HepG2 (cell line): ENCODE measurements around the gene NPTXR. TPM values are rescaled to one million over a fixed set of nuclear protein-coding genes. Genes with fewer than 3 reads are reported as not detected.

Experiments
- ATAC-seq: fragments of 200-7000 bp; cut with Tn5 transposase; 3 replicates; pipeline ENCODE4 v1.9.1; 2020; ENCODE audit warnings: mild to moderate bottlenecking, moderate library complexity
- BruUV-seq: library from RNA; stranded (reverse); fragments of 400-500 nt; replicated peaks from 2 replicates; lab custom pipeline; 2021; lab: Mats Ljungman, UMichigan
- CTCF ChIA-PET: fragments of 300-600 bp; formaldehyde crosslinking; extraction: SDS; loops from one replicate; lab custom pipeline; 2021; ENCODE audit warnings: low total read pairs, inconsistent platforms, low intra/inter-chr PET ratio; lab: Yijun Ruan, JAX
- POLR2A ChIA-PET: fragments of 350-600 bp; sonication (Branson Sonifier 250); formaldehyde crosslinking; loops from one replicate; lab custom pipeline; 2020; ENCODE audit warnings: antibody characterized with exemption, inconsistent platforms; lab: Yijun Ruan, JAX
- DNase-seq: peaks from one replicate; pipeline ENCODE4 v3.0.0-alpha.2; 2015; ENCODE audit warnings: low spot score
- FAIRE-seq: peaks from 3 replicates; lab custom pipeline; 2011; peaks lifted over from hg19 to GRCh38; lab: Jason Lieb, UNC
- H2AFZ ChIP-seq: one replicate; pipeline ENCODE4 v1.6.1; 2011; ENCODE audit warnings: low read length, inconsistent platforms
- H3K27ac ChIP-seq: fragments of 300-600 bp; 3 replicates; pipeline ENCODE4 v1.8.0; 2011; ENCODE audit warnings: mixed run types, mild to moderate bottlenecking, mixed read lengths, low read length, inconsistent platforms; ENCODE audit not compliant: insufficient read depth; ENCODE audit errors: extremely low read length
- H3K27me3 ChIP-seq, 2 experiments: fragments of 200-600 bp in 1 of 2; 2 replicates in 1 of 2; 3 replicates in 1 of 2; pipeline versions ENCODE4 v1.6.0 to v1.8.0; 2011; ENCODE audit warnings: low read length in 2 of 2, mild to moderate bottlenecking in 2 of 2, moderate library complexity in 2 of 2, inconsistent platforms in 1 of 2; ENCODE audit not compliant: insufficient read depth in 2 of 2, control insufficient read depth in 1 of 2
- H3K36me3 ChIP-seq, 2 experiments: fragments of 200-600 bp in 1 of 2; replicated peaks in 1 of 2; 2 replicates in 1 of 2; 3 replicates in 1 of 2; pipeline versions ENCODE4 v1.5.1 to v1.8.0; 2011; ENCODE audit warnings: low read length in 2 of 2, inconsistent platforms in 1 of 2; ENCODE audit not compliant: insufficient read depth in 2 of 2, control insufficient read depth in 1 of 2
- H3K4me1 ChIP-seq: 2 replicates; pipeline ENCODE4 v1.5.1; 2012; ENCODE audit warnings: low read length, inconsistent platforms; ENCODE audit not compliant: insufficient read depth
- H3K4me2 ChIP-seq: 2 replicates; pipeline ENCODE4 v1.6.0; 2011; ENCODE audit warnings: low read depth, low read length, inconsistent platforms
- H3K4me3 ChIP-seq, 3 experiments: fragments of 200-600 bp in 1 of 3; sonication (generic), shearing (Covaris generic) in 1 of 3; replicated peaks in 1 of 3; 2 replicates each; pipeline ENCODE4 v1.5.1; 2011 to 2016; ENCODE audit warnings: low read length in 3 of 3, inconsistent platforms in 2 of 3, low read depth in 2 of 3, mild to moderate bottlenecking in 2 of 3, control low read depth in 1 of 3, mixed read lengths in 1 of 3; ENCODE audit not compliant: insufficient read depth in 1 of 3
- H3K79me2 ChIP-seq: one replicate; pipeline ENCODE4 v1.6.1; 2011; ENCODE audit warnings: low read length, inconsistent platforms; ENCODE audit not compliant: insufficient read depth
- H3K9ac ChIP-seq: 2 replicates; pipeline ENCODE4 v1.6.0; 2011; ENCODE audit warnings: mild to moderate bottlenecking, low read depth, low read length, inconsistent platforms; ENCODE audit not compliant: insufficient read depth
- H3K9me3 ChIP-seq: 2 replicates; pipeline ENCODE4 v1.5.1; 2012; ENCODE audit warnings: mild to moderate bottlenecking, low read length
- H4K20me1 ChIP-seq: 2 replicates; pipeline ENCODE4 v1.6.0; 2011; ENCODE audit warnings: inconsistent platforms, mild to moderate bottlenecking, low read length, moderate library complexity; ENCODE audit not compliant: insufficient read depth
- HOXD1 ChIP-seq: sonication (generic); formaldehyde crosslinking; IDR thresholded peaks from 2 replicates; pipeline ENCODE4 v1.5.0; 2020; ENCODE audit warnings: missing genetic modification reagents
- MBD4 ChIP-seq: IDR thresholded peaks from 2 replicates; pipeline ENCODE4 v1.6.1; 2012; ENCODE audit warnings: low read length, inconsistent platforms, borderline replicate concordance
- NFATC3 ChIP-seq: sonication (generic); formaldehyde crosslinking; IDR thresholded peaks from 2 replicates; pipeline ENCODE4 v1.5.1; 2020; ENCODE audit warnings: mild to moderate bottlenecking, missing genetic modification reagents
- SAFB2 ChIP-seq: sonication (generic); formaldehyde crosslinking; IDR thresholded peaks from 2 replicates; pipeline ENCODE4 v1.5.1; 2020; ENCODE audit warnings: missing genetic modification reagents, low read depth, mild to moderate bottlenecking, borderline replicate concordance
- ZNF263 ChIP-seq: sonication (generic); formaldehyde crosslinking; IDR thresholded peaks from 2 replicates; pipeline ENCODE4 v1.4.0; 2020; ENCODE audit warnings: missing genetic modification reagents
- ZNF280D ChIP-seq: sonication (generic); formaldehyde crosslinking; IDR thresholded peaks from 2 replicates; pipeline ENCODE4 v1.5.1; 2020; ENCODE audit warnings: mild to moderate bottlenecking, missing genetic modification reagents
- ZNF629 ChIP-seq: sonication (generic); formaldehyde crosslinking; conservative IDR thresholded peaks from 2 replicates; pipeline ENCODE4 v1.5.0; 2020; ENCODE audit warnings: missing genetic modification reagents
- ZNF687 ChIP-seq: sonication (generic); formaldehyde crosslinking; IDR thresholded peaks from 2 replicates; pipeline ENCODE4 v1.5.1; 2020; ENCODE audit warnings: mild to moderate bottlenecking, missing genetic modification reagents, moderate library complexity
- ZSCAN22 ChIP-seq: sonication (generic); formaldehyde crosslinking; IDR thresholded peaks from 2 replicates; pipeline ENCODE4 v1.4.0; 2020; ENCODE audit warnings: mild to moderate bottlenecking, missing genetic modification reagents
- WGBS: methylation state at CpG from one replicate; pipeline ENCODE4 v1.1.6; 2017; ENCODE audit warnings: low lambda C conversion rate; 5-methylcytosine and 5-hydroxymethylcytosine counted together
- in situ Hi-C: cut with HindIII; loops from 2 replicates; pipeline ENCODE4 v1.10.0; 2017; ENCODE audit warnings: low pct_unique_long_range_greater_than_20kb; ENCODE audit not compliant: extremely low pct_ligation_motif_present
- intact Hi-C: fragments of 100-400 bp; cut with micrococcal nuclease; formaldehyde crosslinking; loops from one replicate; pipeline ENCODE4 v1.10.0; 2022; ENCODE audit not compliant: unreplicated experiment
- polyA plus RNA-seq, 8 experiments: library from polyadenylated mRNA; depleted of rRNA in 3 of 8; stranded (reverse) in 7 of 8; unstranded in 1 of 8; fragments of >200 nt; fragmentation: Illumina TruSeq in 4 of 8; extraction: Trizol in 4 of 8; gene quantifications; 2 replicates each; pipeline versions ENCODE4 v1.2.1 to v1.2.3, GENCODE V29; 2011 to 2016; ENCODE audit warnings: low read depth in 4 of 8, missing spikeins in 1 of 8, mixed read lengths in 1 of 8; ENCODE audit not compliant: insufficient read depth in 1 of 8
- total RNA-seq, 5 experiments: library from RNA; depleted of rRNA; stranded (reverse); fragments of >200 nt; fragmentation: Illumina TruSeq; extraction: Trizol; gene quantifications; 2 replicates each; pipeline ENCODE4 v1.2.3, GENCODE V29; 2016; ENCODE audit warnings: low read depth in 1 of 5

Gene NPTXR
- total and polyA plus RNA-seq, 2 of the 13 experiments (the other 11 are each of a cell fraction or from before 2014, with no cell fraction given), result 2.6 to 4.8 TPM

GRCh38 chr22:38834991-38835390 lies 8.8 kb downstream of the NPTXR start:
- peaks cover 12% of the 10 kb centered on the region for H3K4me1 ChIP-seq
- WGBS, result 79% methylated on average over 1 of the region's 5 CpGs
- H3K27ac ChIP-seq, result no peak overlapping the region
- H3K9ac ChIP-seq, result no peak overlapping the region
- H3K4me3 ChIP-seq, result no peak overlapping the region
- no peaks in the 10 kb centered on the region for H3K9me3 ChIP-seq
- TF ChIP-seq ZNF263 (CRISPR knock-in tag), result peak; percentile 55; the same call in 1 of the 2 replicates
- no peak for TF ChIP-seq NFATC3
- no peak for TF ChIP-seq HOXD1 (CRISPR knock-in tag)
- ChIA-PET POLR2A (no interaction called here), CTCF (no interaction called here)
- no peaks in the 10 kb centered on the region for H3K36me3 ChIP-seq
- intact Hi-C loops (no loop called here), in situ Hi-C loops (no loop called here)
- H2AFZ ChIP-seq, result no peak overlapping the region
- DNase-seq (no peak), FAIRE-seq (no peak), ATAC-seq (no peak)
- no TSS peak for BruUV-seq
- no peaks in the 10 kb centered on the region for H3K27me3 ChIP-seq
- H4K20me1 ChIP-seq, result no peaks in the 10 kb centered on the region; the same call in 1 of the 2 replicates
- no peak overlapping the region for H3K4me2 ChIP-seq
- no peaks in the 10 kb centered on the region for H3K79me2 ChIP-seq

GRCh38 chr22:38834215-38834953 lies 9.4 kb downstream of the NPTXR start:
- H3K9ac ChIP-seq, result no peak overlapping the region
- no TSS peak for BruUV-seq

More at GRCh38 chr22:38834215-38834953, 9.4 kb downstream of the NPTXR start:
- no peak for ATAC-seq
- Histone ChIP-seq H3K27ac (no peak overlapping the region), H2AFZ (no peak overlapping the region), H3K79me2 (no peaks in the 10 kb centered on the region), H4K20me1 (no peaks in the 10 kb centered on the region; the same call in 1 of the 2 replicates), H3K36me3 (no peaks in the 10 kb centered on the region), H3K9me3 (no peaks in the 10 kb centered on the region), H3K4me1 (peaks cover 6% of the 10 kb centered on the region), H3K27me3 (no peaks in the 10 kb centered on the region), H3K4me2 (no peak overlapping the region), H3K4me3 (no peak overlapping the region)
- no peak for DNase-seq
- intact Hi-C loops, result no loop called here
- ChIA-PET POLR2A (no interaction called here), CTCF (no interaction called here)
- in situ Hi-C loops, result no loop called here
- 86% methylated on average over 13 of the region's 13 CpGs for WGBS
- no peak for FAIRE-seq
- TF ChIP-seq ZSCAN22 (CRISPR knock-in tag) (no peak), ZNF280D (no peak), SAFB2 (CRISPR knock-in tag) (no peak), ZNF629 (CRISPR knock-in tag) (peak; percentile 53), ZNF687 (no peak), MBD4 (no peak)
- TF ChIP-seq, all 625 proteins: peak for 1
